D721Med (cell line): ENCODE results near the gene NEDD9.

Experiments used
- DNase-seq: peaks from one replicate; pipeline ENCODE4 v3.0.0; 2011; ENCODE audit warnings: low spot score; ENCODE audit not compliant: insufficient read length
- FAIRE-seq: peaks from 2 replicates; lab custom pipeline; 2011; peaks lifted over from hg19 to GRCh38; lab: Jason Lieb, UNC
- TF ChIP-seq, protein P1 (sequence below): IDR thresholded peaks from 2 replicates; pipeline ENCODE4 v1.5.1; 2012; ENCODE audit warnings: mild to moderate bottlenecking, control low read depth; ENCODE audit not compliant: insufficient read depth; ENCODE audit errors: missing control alignments

Gene NEDD9

DNA sequence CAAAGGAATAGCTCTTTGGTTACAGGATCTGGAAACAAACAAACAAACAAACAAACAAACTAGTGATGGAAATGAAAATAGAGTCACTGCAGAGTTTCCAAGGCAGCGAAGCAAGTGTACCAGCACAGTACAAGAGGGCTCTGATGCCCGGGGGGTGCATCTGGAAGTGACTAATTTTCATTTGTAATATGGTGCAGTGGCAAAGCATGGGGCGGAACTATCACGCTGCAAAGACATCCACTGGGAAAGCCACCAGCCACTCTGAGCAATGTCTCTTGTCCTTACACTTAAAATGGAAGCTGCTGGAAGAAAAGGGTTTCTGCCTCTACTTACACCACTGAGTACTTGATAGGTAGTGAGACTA is 44.4 kb upstream of the NEDD9 start:
- TF ChIP-seq, protein P1, sequence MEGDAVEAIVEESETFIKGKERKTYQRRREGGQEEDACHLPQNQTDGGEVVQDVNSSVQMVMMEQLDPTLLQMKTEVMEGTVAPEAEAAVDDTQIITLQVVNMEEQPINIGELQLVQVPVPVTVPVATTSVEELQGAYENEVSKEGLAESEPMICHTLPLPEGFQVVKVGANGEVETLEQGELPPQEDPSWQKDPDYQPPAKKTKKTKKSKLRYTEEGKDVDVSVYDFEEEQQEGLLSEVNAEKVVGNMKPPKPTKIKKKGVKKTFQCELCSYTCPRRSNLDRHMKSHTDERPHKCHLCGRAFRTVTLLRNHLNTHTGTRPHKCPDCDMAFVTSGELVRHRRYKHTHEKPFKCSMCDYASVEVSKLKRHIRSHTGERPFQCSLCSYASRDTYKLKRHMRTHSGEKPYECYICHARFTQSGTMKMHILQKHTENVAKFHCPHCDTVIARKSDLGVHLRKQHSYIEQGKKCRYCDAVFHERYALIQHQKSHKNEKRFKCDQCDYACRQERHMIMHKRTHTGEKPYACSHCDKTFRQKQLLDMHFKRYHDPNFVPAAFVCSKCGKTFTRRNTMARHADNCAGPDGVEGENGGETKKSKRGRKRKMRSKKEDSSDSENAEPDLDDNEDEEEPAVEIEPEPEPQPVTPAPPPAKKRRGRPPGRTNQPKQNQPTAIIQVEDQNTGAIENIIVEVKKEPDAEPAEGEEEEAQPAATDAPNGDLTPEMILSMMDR: no peak
- no peak for FAIRE-seq

DNA sequence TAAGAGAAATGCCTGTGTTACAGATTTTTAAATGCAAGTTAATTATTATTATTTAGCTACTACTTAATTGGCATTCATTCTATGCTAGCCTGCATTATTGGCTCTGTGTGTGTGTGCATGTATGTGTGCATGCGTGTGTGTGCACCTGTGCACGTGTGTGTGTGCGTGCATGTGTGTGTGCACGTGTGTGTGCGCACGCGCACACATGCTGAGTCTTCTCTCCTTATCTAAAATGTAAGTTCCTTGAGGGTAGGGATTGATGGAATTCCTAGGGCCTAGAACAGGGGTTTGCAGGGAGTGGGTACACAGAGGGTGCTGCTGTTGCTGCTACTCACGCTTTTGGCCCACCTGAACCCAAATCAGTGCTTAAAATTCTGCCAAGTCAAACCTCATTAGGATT is 43.8 kb upstream of the NEDD9 start:
- no peak for FAIRE-seq
- TF ChIP-seq, protein P1: no peak
- no peak for DNase-seq

More for the DNA sequence above, 44.4 kb upstream of the NEDD9 start:
- DNase-seq: no peak

DNA sequence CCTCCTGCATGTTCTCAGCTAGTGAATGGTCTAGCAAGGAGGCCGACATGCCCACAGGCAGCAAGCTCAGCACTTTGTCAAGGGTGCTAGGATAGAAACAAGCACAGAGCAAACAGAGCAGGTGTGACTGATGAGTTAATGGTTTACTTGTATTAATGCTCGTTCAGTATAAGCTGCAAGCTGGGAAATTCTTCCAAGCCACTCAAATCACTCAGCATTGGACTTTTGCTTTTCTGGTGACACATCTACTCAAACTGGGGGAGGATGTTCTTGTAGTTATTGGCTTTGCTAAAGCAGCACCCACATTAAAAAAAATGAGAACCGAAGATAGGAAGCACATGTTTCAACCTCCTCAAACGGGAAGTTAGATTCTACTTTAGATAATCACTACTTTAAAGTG is 43.1 kb upstream of the NEDD9 start:
- TF ChIP-seq, protein P1: no peak
- DNase-seq (no peak), FAIRE-seq (no peak)

DNA sequence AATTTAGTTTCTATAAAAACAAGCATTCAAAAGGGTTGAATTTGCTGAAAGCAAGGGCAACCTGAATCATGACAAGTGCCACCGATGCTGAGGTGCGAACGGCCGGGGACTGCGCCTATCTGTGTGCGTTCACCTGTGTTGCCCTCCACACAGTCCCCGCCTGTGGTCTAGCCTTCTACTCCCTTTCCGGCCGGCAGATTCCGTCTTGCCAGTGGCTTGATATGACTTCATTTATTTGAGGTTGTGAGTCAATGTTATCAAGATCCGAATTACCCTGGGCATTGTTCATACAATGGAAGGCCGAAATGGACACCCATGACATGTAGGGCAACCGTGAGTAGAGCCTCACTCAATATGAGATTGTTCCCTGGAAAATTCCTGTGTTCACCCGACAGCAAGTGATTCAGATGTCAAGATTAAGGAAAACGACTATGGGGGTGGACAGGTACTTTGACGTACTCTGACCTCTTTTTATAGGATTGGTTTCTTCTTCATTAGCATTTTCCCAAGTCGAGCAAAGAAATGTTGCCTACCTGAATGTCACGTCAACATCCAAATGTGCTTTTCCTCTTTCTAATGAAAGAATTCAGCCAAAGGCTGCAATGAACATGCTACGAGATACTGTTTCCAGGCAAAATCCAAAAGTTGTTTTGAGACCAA is 41.1 kb upstream of the NEDD9 start:
- DNase-seq (no peak), FAIRE-seq (no peak)

DNA sequence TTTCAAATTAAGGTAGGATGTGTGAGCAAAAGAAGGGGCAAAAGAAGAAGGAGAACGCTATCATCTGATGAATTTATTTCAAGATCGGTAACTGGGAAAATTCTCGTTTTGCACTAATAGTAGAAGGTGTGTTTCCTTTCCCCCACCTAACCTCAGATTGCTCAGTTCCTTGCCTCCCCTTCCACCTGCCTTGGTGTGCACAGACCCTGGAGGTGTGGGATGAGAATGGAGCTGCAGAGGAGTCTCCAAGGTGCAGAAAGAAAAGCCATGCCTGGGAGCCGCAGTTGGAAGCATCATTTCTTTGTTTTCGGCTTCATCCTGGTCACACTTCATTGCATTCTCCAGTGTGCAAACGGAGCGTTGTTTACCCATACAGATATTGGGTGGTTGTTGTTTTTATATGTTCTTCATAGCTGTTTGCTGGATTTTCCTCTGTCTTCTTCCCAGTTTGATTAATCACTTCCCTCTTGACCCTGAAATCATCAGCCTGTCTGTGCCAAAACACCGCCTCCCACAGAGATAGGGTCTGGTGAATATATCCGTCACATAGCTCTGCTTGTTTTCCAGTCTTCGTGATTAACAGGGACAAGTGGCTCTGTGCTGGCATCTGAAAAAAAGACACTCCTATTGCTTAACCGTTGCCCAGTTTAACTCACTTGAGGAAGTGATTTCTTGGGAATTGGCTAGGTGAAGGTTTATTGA is 40.2 kb upstream of the NEDD9 start:
- DNase-seq: no peak
- TF ChIP-seq, protein P1: no peak
- FAIRE-seq: no peak

More for the DNA sequence above, 41.1 kb upstream of the NEDD9 start:
- TF ChIP-seq, protein P1: no peak

DNA sequence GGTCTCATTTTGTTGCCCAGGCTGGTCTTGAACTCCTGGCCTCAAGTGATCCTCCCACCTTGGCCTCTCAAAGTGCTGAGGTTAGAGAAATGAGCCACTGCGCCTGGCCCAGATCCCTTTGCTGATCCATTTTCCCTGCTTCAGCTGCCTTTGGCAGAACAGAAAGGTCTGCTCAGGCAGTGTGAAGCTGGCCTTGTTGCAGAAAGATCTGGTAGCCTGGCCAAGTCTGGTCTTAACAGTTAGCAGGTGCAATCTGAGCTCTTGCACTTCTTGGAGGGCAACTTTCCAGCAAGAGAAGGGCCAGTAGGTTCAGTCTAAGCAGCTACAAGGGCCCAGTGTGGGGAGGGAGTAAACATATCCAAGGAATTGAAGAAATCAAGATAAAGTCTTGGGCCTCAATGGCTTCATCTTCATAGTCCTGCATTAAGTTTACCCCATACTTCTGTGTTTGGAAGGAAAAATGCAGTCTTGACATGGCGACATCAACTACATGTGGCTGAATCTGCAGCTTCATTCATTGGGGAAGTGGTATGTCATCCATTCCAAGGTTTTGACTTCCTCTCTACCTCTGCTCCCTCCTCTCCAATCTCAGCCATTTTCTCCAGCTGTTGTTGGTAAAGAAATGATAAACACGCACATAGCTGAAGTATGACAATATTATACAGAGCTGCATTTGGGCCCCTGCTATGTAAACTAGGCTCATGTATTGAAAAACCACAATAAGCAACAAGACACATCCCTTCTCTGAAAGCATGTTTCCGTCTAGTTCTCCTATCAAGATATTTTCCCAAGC is 39.0 kb upstream of the NEDD9 start:
- DNase-seq (no peak), FAIRE-seq (no peak)
- TF ChIP-seq, protein P1: no peak
